ENCODE data around the gene DCAF17. TPM values are rescaled to one million over a fixed set of nuclear protein-coding genes. Genes with fewer than 3 reads are reported as not detected.
"Not testable (repeated sequence)": the region's sequence is repeated elsewhere in the genome, so short reads cannot be mapped to it uniquely, and the experiment has no call there.

Gene DCAF17
- polyA plus RNA-seq, 2 donors = 2.5 to 3.3 TPM

- Histone ChIP-seq H3K9me3 (ENCODE audit: control insufficient read depth in 2 of 2, insufficient read depth in 1 of 2, low read depth in 1 of 2, low read length in 1 of 2) (no peaks in the 10 kb centered on the region), H3K4me3 (ENCODE audit: low read depth in 1 of 2, low read length in 2 of 2) (no peak overlapping the region), H3K27ac (ENCODE audit: low read depth in 2 of 2, low read length in 1 of 2) (no peak overlapping the region), H3K36me3 (ENCODE audit: control insufficient read depth in 2 of 2, insufficient read depth in 2 of 2, low read length in 1 of 2) (no peaks in the 10 kb centered on the region), H3K27me3 (ENCODE audit: control insufficient read depth in 1 of 2, insufficient read depth in 2 of 2, low read length in 2 of 2) (no peaks in the 10 kb centered on the region), H3K4me1 (ENCODE audit: control insufficient read depth in 2 of 2, insufficient read depth in 2 of 2, low read length in 1 of 2) (no peaks in the 10 kb centered on the region)
- WGBS, 2 donors = 73 to 80% methylated on average over 6 of the region's 6 CpGs
These were observed 58.6 kb downstream of the DCAF17 start for GRCh38 chr2:171492664-171493063.

- not testable (repeated sequence) for H3K4me3 ChIP-seq (ENCODE audit: low read depth in 1 of 2, low read length in 2 of 2); H3K27ac ChIP-seq (ENCODE audit: low read depth in 2 of 2, low read length in 1 of 2); H3K27me3 ChIP-seq (ENCODE audit: control insufficient read depth in 1 of 2, insufficient read depth in 2 of 2, low read length in 2 of 2); H3K4me1 ChIP-seq (ENCODE audit: control insufficient read depth in 2 of 2, insufficient read depth in 2 of 2, low read length in 1 of 2); H3K9me3 ChIP-seq (ENCODE audit: control insufficient read depth in 2 of 2, insufficient read depth in 1 of 2, low read depth in 1 of 2, low read length in 1 of 2); H3K36me3 ChIP-seq (ENCODE audit: control insufficient read depth in 2 of 2, insufficient read depth in 2 of 2, low read length in 1 of 2)
- 86 to 87% methylated on average over 5 of the region's 5 CpGs for WGBS, 2 donors
These were observed 63.6 kb downstream of the DCAF17 start for GRCh38 chr2:171497664-171498063.

GRCh38 chr2:171505374-171505773 is 71.3 kb downstream of the DCAF17 start:
- WGBS, 2 donors = 17 to 24% methylated on average over 2 of the region's 2 CpGs
- Histone ChIP-seq H3K4me1 (ENCODE audit: control insufficient read depth in 2 of 2, insufficient read depth in 2 of 2, low read length in 1 of 2) (no peaks in the 10 kb centered on the region), H3K9me3 (ENCODE audit: control insufficient read depth in 2 of 2, insufficient read depth in 1 of 2, low read depth in 1 of 2, low read length in 1 of 2) (no peaks in the 10 kb centered on the region), H3K27ac (ENCODE audit: low read depth in 2 of 2, low read length in 1 of 2) (no peak overlapping the region), H3K4me3 (ENCODE audit: low read depth in 1 of 2, low read length in 2 of 2) (no peak overlapping the region), H3K27me3 (ENCODE audit: control insufficient read depth in 1 of 2, insufficient read depth in 2 of 2, low read length in 2 of 2) (no peaks in the 10 kb centered on the region), H3K36me3 (ENCODE audit: control insufficient read depth in 2 of 2, insufficient read depth in 2 of 2, low read length in 1 of 2) (no peaks in the 10 kb centered on the region)

GRCh38 chr2:171509945-171510731 is 76.1 kb downstream of the DCAF17 start:
- H3K4me1 ChIP-seq (ENCODE audit: control insufficient read depth in 2 of 2, insufficient read depth in 2 of 2, low read length in 1 of 2) = no peaks in the 10 kb centered on the region
- no peaks in the 10 kb centered on the region for H3K9me3 ChIP-seq (ENCODE audit: control insufficient read depth in 2 of 2, insufficient read depth in 1 of 2, low read depth in 1 of 2, low read length in 1 of 2)
- H3K4me3 ChIP-seq (ENCODE audit: low read depth in 1 of 2, low read length in 2 of 2) = no peak overlapping the region
- no peak overlapping the region for H3K27ac ChIP-seq (ENCODE audit: low read depth in 2 of 2, low read length in 1 of 2)
- no peaks in the 10 kb centered on the region for H3K36me3 ChIP-seq (ENCODE audit: control insufficient read depth in 2 of 2, insufficient read depth in 2 of 2, low read length in 1 of 2)
- H3K27me3 ChIP-seq (ENCODE audit: control insufficient read depth in 1 of 2, insufficient read depth in 2 of 2, low read length in 2 of 2) = no peaks in the 10 kb centered on the region
- 78 to 83% methylated on average over 9 of the region's 9 CpGs for WGBS, 2 donors

- 83 to 87% methylated on average over 2 of the region's 2 CpGs for WGBS, 2 donors
- no peak overlapping the region for H3K4me3 ChIP-seq (ENCODE audit: low read depth in 1 of 2, low read length in 2 of 2)
- H3K36me3 ChIP-seq (ENCODE audit: control insufficient read depth in 2 of 2, insufficient read depth in 2 of 2, low read length in 1 of 2) = no peaks in the 10 kb centered on the region
- no peak overlapping the region for H3K27ac ChIP-seq (ENCODE audit: low read depth in 2 of 2, low read length in 1 of 2)
- no peaks in the 10 kb centered on the region for H3K4me1 ChIP-seq (ENCODE audit: control insufficient read depth in 2 of 2, insufficient read depth in 2 of 2, low read length in 1 of 2)
- no peaks in the 10 kb centered on the region for H3K27me3 ChIP-seq (ENCODE audit: control insufficient read depth in 1 of 2, insufficient read depth in 2 of 2, low read length in 2 of 2)
- no peaks in the 10 kb centered on the region for H3K9me3 ChIP-seq (ENCODE audit: control insufficient read depth in 2 of 2, insufficient read depth in 1 of 2, low read depth in 1 of 2, low read length in 1 of 2)
These were observed 78.0 kb downstream of the DCAF17 start for GRCh38 chr2:171512014-171512413.

GRCh38 chr2:171512683-171513195 is 78.7 kb downstream of the DCAF17 start:
- no peaks in the 10 kb centered on the region for H3K4me1 ChIP-seq (ENCODE audit: control insufficient read depth in 2 of 2, insufficient read depth in 2 of 2, low read length in 1 of 2)
- no peak overlapping the region for H3K27ac ChIP-seq (ENCODE audit: low read depth in 2 of 2, low read length in 1 of 2)
- H3K4me3 ChIP-seq (ENCODE audit: low read depth in 1 of 2, low read length in 2 of 2) = no peak overlapping the region
- H3K36me3 ChIP-seq (ENCODE audit: control insufficient read depth in 2 of 2, insufficient read depth in 2 of 2, low read length in 1 of 2) = no peaks in the 10 kb centered on the region
- H3K9me3 ChIP-seq (ENCODE audit: control insufficient read depth in 2 of 2, insufficient read depth in 1 of 2, low read depth in 1 of 2, low read length in 1 of 2) = no peaks in the 10 kb centered on the region
- no peaks in the 10 kb centered on the region for H3K27me3 ChIP-seq (ENCODE audit: control insufficient read depth in 1 of 2, insufficient read depth in 2 of 2, low read length in 2 of 2)
- WGBS, 2 donors = 50 to 54% methylated on average over 1 of the region's 1 CpG

GRCh38 chr2:171513719-171514160 is 79.7 kb downstream of the DCAF17 start:
- no peaks in the 10 kb centered on the region for H3K9me3 ChIP-seq (ENCODE audit: control insufficient read depth in 2 of 2, insufficient read depth in 1 of 2, low read depth in 1 of 2, low read length in 1 of 2)
- no peaks in the 10 kb centered on the region for H3K27me3 ChIP-seq (ENCODE audit: control insufficient read depth in 1 of 2, insufficient read depth in 2 of 2, low read length in 2 of 2)
- H3K27ac ChIP-seq (ENCODE audit: low read depth in 2 of 2, low read length in 1 of 2) = no peak overlapping the region
- H3K4me3 ChIP-seq (ENCODE audit: low read depth in 1 of 2, low read length in 2 of 2) = no peak overlapping the region
- H3K36me3 ChIP-seq (ENCODE audit: control insufficient read depth in 2 of 2, insufficient read depth in 2 of 2, low read length in 1 of 2) = no peaks in the 10 kb centered on the region
- 61 to 65% methylated on average over 3 of the region's 3 CpGs for WGBS, 2 donors
- H3K4me1 ChIP-seq (ENCODE audit: control insufficient read depth in 2 of 2, insufficient read depth in 2 of 2, low read length in 1 of 2) = no peaks in the 10 kb centered on the region

GRCh38 chr2:171514908-171515582 is 81.0 kb downstream of the DCAF17 start:
- WGBS, 2 donors = 92 to 95% methylated on average over 3 of the region's 3 CpGs
- H3K4me1 ChIP-seq (ENCODE audit: control insufficient read depth in 2 of 2, insufficient read depth in 2 of 2, low read length in 1 of 2) = no peaks in the 10 kb centered on the region
- no peak overlapping the region for H3K27ac ChIP-seq (ENCODE audit: low read depth in 2 of 2, low read length in 1 of 2)
- no peaks in the 10 kb centered on the region for H3K27me3 ChIP-seq (ENCODE audit: control insufficient read depth in 1 of 2, insufficient read depth in 2 of 2, low read length in 2 of 2)
- H3K4me3 ChIP-seq (ENCODE audit: low read depth in 1 of 2, low read length in 2 of 2) = no peak overlapping the region
- H3K36me3 ChIP-seq (ENCODE audit: control insufficient read depth in 2 of 2, insufficient read depth in 2 of 2, low read length in 1 of 2) = no peaks in the 10 kb centered on the region
- H3K9me3 ChIP-seq (ENCODE audit: control insufficient read depth in 2 of 2, insufficient read depth in 1 of 2, low read depth in 1 of 2, low read length in 1 of 2) = no peaks in the 10 kb centered on the region

GRCh38 chr2:171515672-171516298 is 81.8 kb downstream of the DCAF17 start:
- Histone ChIP-seq H3K9me3 (ENCODE audit: control insufficient read depth in 2 of 2, insufficient read depth in 1 of 2, low read depth in 1 of 2, low read length in 1 of 2) (no peaks in the 10 kb centered on the region), H3K4me1 (ENCODE audit: control insufficient read depth in 2 of 2, insufficient read depth in 2 of 2, low read length in 1 of 2) (no peaks in the 10 kb centered on the region), H3K4me3 (ENCODE audit: low read depth in 1 of 2, low read length in 2 of 2) (no peak overlapping the region), H3K27ac (ENCODE audit: low read depth in 2 of 2, low read length in 1 of 2) (no peak overlapping the region), H3K36me3 (ENCODE audit: control insufficient read depth in 2 of 2, insufficient read depth in 2 of 2, low read length in 1 of 2) (no peaks in the 10 kb centered on the region), H3K27me3 (ENCODE audit: control insufficient read depth in 1 of 2, insufficient read depth in 2 of 2, low read length in 2 of 2) (no peaks in the 10 kb centered on the region)
- WGBS, 2 donors = 57 to 76% methylated on average over 6 of the region's 6 CpGs

Data from esophagus (tissue), 2 donors.